K562 (cell line): ENCODE results near the gene GATAD2B. TPM values are rescaled to one million over a fixed set of nuclear protein-coding genes. Genes with fewer than 3 reads are reported as not detected.

Source experiments
- ATF7 ChIP-seq: fragments of 450-650 bp; IDR thresholded peaks from 2 replicates; pipeline ENCODE4 v1.7.1; 2014; ENCODE audit warnings: mild to moderate bottlenecking, moderate library complexity
- DNMT1 ChIP-seq: fragments of 450-650 bp; IDR thresholded peaks from 2 replicates; pipeline ENCODE4 v1.6.1; 2016; ENCODE audit warnings: antibody characterized with exemption, mild to moderate bottlenecking
- ILF3 ChIP-seq: fragments of 450-650 bp; IDR thresholded peaks from 2 replicates; pipeline ENCODE4 v1.6.1; 2018; ENCODE audit warnings: antibody characterized with exemption, mild to moderate bottlenecking, moderate library complexity, borderline replicate concordance
- POLR2G ChIP-seq: fragments of 200-400 bp; formaldehyde crosslinking; IDR thresholded peaks from 2 replicates; pipeline ENCODE4 v1.6.1; 2017; ENCODE audit warnings: low read depth, mild to moderate bottlenecking, antibody characterized with exemption, low read length, moderate library complexity
- SPI1 ChIP-seq: IDR thresholded peaks from 2 replicates; pipeline ENCODE4 v1.6.1; 2011; ENCODE audit warnings: low read depth, low read length, control low read depth, borderline replicate concordance
- YBX1 ChIP-seq: fragments of 450-650 bp; IDR thresholded peaks from 2 replicates; pipeline ENCODE4 v1.7.1; 2016; ENCODE audit warnings: mild to moderate bottlenecking
- ZFP30 ChIP-seq: fragments of 250-450 bp; sonication (Bioruptor Pico); IDR thresholded peaks from 2 replicates; pipeline ENCODE4 v1.8.0; 2022; ENCODE audit warnings: moderate library complexity, mild to moderate bottlenecking, inconsistent platforms, borderline replicate concordance
- ZNF507 ChIP-seq: conservative IDR thresholded peaks from 2 replicates; pipeline ENCODE4 v1.6.1; 2017; ENCODE audit warnings: missing genetic modification characterization, missing compliant biosample characterization
- polyA plus RNA-seq, 8 experiments: library from polyadenylated mRNA; depleted of rRNA in 4 of 8; stranded (reverse) in 5 of 8; unstranded in 3 of 8; fragments of >200 nt; fragmentation: Nextera tagmentation in 2 of 8; fragmentation: Illumina TruSeq in 1 of 8; extraction: Ambion mirVana in 2 of 8; extraction: Trizol in 1 of 8; gene quantifications; 2 replicates each; pipeline versions ENCODE4 v1.2.1 to v1.2.3, GENCODE V29; 2011 to 2014; ENCODE audit warnings: inconsistent platforms in 1 of 8, missing spikeins in 1 of 8
- total RNA-seq, 7 experiments: library from RNA; depleted of rRNA in 6 of 7; stranded (reverse); fragments of >200 nt in 6 of 7; fragmentation: Illumina TruSeq in 2 of 7; extraction: Trizol in 2 of 7; gene quantifications; 2 replicates each; pipeline versions ENCODE4 v1.2.1 to v1.2.3, GENCODE V29; 2011 to 2021; ENCODE audit warnings: low replicate concordance in 1 of 7
- TF ChIP-seq, protein P1 (sequence below): fragments of 200-600 bp; sonication (generic); IDR thresholded peaks from one replicate; pipeline ENCODE4 v1.6.1; 2012; ENCODE audit warnings: mild to moderate bottlenecking, low read depth, low read length, inconsistent platforms
- TF ChIP-seq, protein P2 (sequence below): sonication (generic); formaldehyde crosslinking; IDR thresholded peaks from 2 replicates; pipeline ENCODE4 v1.8.0; 2023; ENCODE audit warnings: mild to moderate bottlenecking, missing genetic modification reagents

Gene GATAD2B
- total and polyA plus RNA-seq, 9 of the 15 experiments (the other 6 are each of a cell fraction or from before 2014, with no cell fraction given): 1.5 to 40.2 (median 4.9) TPM

DNA sequence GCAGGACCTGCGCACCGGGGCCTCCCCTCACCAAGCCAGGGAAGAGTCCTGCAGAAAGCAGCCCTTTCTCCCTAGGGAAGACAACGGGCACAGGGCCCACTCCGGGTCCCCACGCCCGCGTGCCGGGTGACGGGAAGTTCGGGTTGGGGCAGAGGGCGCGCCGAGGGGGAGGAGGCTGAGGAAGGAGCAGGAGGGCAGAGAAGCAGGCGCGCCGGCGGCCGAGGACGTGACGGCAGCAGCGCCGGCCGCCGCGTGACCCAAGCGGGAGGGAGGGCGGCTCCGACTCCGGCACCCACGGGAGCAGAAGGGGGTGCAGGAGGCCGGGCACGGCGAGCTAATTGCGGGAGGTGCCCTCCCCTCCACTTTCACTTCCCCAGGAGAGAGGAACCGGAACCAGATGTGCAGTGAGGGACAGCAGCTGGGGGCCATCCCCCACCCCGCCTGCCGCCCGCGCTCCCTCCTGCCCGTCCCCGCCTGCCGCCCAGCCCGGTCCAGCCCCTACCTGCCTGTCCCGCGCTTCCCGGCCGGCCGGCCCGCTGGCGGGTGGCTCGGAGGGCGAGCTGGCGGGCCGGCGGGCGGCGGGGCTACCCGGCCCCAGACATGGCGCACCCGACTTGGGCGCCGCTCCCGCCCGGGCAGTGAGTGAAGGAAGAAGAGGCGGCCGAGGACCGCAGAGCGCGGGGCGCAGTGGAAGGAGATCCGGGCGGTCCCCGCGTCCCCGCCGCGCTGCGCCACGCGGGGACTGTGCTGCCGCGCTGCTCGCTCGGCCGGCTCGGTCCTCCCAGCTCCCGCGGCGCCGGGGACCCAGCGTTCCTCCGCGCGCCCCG lies 23.2 kb upstream of the GATAD2B start (continued):
- TF ChIP-seq, protein P1, sequence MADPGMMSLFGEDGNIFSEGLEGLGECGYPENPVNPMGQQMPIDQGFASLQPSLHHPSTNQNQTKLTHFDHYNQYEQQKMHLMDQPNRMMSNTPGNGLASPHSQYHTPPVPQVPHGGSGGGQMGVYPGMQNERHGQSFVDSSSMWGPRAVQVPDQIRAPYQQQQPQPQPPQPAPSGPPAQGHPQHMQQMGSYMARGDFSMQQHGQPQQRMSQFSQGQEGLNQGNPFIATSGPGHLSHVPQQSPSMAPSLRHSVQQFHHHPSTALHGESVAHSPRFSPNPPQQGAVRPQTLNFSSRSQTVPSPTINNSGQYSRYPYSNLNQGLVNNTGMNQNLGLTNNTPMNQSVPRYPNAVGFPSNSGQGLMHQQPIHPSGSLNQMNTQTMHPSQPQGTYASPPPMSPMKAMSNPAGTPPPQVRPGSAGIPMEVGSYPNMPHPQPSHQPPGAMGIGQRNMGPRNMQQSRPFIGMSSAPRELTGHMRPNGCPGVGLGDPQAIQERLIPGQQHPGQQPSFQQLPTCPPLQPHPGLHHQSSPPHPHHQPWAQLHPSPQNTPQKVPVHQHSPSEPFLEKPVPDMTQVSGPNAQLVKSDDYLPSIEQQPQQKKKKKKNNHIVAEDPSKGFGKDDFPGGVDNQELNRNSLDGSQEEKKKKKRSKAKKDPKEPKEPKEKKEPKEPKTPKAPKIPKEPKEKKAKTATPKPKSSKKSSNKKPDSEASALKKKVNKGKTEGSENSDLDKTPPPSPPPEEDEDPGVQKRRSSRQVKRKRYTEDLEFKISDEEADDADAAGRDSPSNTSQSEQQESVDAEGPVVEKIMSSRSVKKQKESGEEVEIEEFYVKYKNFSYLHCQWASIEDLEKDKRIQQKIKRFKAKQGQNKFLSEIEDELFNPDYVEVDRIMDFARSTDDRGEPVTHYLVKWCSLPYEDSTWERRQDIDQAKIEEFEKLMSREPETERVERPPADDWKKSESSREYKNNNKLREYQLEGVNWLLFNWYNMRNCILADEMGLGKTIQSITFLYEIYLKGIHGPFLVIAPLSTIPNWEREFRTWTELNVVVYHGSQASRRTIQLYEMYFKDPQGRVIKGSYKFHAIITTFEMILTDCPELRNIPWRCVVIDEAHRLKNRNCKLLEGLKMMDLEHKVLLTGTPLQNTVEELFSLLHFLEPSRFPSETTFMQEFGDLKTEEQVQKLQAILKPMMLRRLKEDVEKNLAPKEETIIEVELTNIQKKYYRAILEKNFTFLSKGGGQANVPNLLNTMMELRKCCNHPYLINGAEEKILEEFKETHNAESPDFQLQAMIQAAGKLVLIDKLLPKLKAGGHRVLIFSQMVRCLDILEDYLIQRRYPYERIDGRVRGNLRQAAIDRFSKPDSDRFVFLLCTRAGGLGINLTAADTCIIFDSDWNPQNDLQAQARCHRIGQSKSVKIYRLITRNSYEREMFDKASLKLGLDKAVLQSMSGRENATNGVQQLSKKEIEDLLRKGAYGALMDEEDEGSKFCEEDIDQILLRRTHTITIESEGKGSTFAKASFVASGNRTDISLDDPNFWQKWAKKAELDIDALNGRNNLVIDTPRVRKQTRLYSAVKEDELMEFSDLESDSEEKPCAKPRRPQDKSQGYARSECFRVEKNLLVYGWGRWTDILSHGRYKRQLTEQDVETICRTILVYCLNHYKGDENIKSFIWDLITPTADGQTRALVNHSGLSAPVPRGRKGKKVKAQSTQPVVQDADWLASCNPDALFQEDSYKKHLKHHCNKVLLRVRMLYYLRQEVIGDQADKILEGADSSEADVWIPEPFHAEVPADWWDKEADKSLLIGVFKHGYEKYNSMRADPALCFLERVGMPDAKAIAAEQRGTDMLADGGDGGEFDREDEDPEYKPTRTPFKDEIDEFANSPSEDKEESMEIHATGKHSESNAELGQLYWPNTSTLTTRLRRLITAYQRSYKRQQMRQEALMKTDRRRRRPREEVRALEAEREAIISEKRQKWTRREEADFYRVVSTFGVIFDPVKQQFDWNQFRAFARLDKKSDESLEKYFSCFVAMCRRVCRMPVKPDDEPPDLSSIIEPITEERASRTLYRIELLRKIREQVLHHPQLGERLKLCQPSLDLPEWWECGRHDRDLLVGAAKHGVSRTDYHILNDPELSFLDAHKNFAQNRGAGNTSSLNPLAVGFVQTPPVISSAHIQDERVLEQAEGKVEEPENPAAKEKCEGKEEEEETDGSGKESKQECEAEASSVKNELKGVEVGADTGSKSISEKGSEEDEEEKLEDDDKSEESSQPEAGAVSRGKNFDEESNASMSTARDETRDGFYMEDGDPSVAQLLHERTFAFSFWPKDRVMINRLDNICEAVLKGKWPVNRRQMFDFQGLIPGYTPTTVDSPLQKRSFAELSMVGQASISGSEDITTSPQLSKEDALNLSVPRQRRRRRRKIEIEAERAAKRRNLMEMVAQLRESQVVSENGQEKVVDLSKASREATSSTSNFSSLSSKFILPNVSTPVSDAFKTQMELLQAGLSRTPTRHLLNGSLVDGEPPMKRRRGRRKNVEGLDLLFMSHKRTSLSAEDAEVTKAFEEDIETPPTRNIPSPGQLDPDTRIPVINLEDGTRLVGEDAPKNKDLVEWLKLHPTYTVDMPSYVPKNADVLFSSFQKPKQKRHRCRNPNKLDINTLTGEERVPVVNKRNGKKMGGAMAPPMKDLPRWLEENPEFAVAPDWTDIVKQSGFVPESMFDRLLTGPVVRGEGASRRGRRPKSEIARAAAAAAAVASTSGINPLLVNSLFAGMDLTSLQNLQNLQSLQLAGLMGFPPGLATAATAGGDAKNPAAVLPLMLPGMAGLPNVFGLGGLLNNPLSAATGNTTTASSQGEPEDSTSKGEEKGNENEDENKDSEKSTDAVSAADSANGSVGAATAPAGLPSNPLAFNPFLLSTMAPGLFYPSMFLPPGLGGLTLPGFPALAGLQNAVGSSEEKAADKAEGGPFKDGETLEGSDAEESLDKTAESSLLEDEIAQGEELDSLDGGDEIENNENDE: no peak
- peak; percentile 76 for TF ChIP-seq SPI1
- no peak for TF ChIP-seq DNMT1
- peak; percentile 79 for TF ChIP-seq POLR2G
- TF ChIP-seq, protein P2, sequence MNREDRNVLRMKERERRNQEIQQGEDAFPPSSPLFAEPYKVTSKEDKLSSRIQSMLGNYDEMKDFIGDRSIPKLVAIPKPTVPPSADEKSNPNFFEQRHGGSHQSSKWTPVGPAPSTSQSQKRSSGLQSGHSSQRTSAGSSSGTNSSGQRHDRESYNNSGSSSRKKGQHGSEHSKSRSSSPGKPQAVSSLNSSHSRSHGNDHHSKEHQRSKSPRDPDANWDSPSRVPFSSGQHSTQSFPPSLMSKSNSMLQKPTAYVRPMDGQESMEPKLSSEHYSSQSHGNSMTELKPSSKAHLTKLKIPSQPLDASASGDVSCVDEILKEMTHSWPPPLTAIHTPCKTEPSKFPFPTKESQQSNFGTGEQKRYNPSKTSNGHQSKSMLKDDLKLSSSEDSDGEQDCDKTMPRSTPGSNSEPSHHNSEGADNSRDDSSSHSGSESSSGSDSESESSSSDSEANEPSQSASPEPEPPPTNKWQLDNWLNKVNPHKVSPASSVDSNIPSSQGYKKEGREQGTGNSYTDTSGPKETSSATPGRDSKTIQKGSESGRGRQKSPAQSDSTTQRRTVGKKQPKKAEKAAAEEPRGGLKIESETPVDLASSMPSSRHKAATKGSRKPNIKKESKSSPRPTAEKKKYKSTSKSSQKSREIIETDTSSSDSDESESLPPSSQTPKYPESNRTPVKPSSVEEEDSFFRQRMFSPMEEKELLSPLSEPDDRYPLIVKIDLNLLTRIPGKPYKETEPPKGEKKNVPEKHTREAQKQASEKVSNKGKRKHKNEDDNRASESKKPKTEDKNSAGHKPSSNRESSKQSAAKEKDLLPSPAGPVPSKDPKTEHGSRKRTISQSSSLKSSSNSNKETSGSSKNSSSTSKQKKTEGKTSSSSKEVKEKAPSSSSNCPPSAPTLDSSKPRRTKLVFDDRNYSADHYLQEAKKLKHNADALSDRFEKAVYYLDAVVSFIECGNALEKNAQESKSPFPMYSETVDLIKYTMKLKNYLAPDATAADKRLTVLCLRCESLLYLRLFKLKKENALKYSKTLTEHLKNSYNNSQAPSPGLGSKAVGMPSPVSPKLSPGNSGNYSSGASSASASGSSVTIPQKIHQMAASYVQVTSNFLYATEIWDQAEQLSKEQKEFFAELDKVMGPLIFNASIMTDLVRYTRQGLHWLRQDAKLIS: no peak; the same call in 1 of the 2 replicates
- no peak for TF ChIP-seq YBX1
- TF ChIP-seq ATF7: 0 out of 2 replicates have a peak, but pooled peaks have one; percentile 9
- TF ChIP-seq ZNF507 (tag): no peak
- TF ChIP-seq ILF3: no peak
- TF ChIP-seq ZFP30 (CRISPR knock-in tag): no peak
